HL-60/S4 treated with retinoic acid at 250 ng/mL for 4 days and 3 days (cell line): ENCODE results near the gene POLH.

Experiments used
- in situ Hi-C: fragments of 300-500 bp; cut with MboI; formaldehyde crosslinking; loops from 2 replicates; pipeline ENCODE4 v1.7.0; 2022; ENCODE audit warnings: low sequenced_read_pairs

Gene POLH

GRCh38 chr6:43604174-43604573 lies 28.2 kb downstream of the POLH start:
- in situ Hi-C loops, result no loop called here

- in situ Hi-C loops, result no loop called here
These were observed 30.0 kb downstream of the POLH start for GRCh38 chr6:43606019-43606418.

- in situ Hi-C loops, result no loop called here
These were observed 32.4 kb downstream of the POLH start for GRCh38 chr6:43608310-43608763.

DNA sequence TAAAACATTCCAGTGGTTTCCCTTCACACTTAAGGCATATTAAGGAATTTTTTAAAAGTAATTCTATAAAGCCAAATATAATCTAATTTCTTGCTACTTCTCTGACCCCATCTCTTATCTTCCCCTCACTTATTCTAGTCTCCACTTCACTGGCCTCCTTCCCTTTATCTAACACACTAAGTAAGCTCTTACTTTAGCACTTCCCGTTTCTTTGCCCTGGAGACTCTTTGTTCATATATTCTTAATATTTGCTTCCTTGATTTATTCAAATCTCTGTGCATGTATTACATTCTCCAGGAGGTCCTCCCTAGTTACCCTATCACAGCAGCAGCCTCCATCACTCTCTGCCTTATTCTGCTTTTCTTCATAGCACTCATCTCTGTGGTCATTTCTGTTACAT lies 32.8 kb downstream of the POLH start:
- in situ Hi-C loops, result no loop called here

GRCh38 chr6:43609402-43609801 lies 33.4 kb downstream of the POLH start:
- in situ Hi-C loops, result no loop called here

DNA sequence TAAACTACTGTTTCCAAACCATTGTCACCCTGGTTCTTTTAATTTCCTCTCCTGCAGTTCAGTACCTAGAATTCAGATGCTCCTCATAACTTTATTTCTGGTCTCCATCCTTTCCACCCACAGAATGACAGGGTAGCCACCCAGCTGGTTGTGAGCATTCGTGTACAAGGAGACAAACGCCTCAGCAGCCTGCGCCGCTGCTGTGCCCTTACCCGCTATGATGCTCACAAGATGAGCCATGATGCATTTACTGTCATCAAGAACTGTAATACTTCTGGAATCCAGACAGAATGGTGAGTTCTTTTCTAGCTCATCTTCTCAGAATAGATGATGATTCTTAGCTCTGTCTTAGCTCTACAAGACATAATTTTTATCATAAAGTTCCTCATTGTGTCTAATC lies 34.4 kb downstream of the POLH start:
- in situ Hi-C loops, result no loop called here

DNA sequence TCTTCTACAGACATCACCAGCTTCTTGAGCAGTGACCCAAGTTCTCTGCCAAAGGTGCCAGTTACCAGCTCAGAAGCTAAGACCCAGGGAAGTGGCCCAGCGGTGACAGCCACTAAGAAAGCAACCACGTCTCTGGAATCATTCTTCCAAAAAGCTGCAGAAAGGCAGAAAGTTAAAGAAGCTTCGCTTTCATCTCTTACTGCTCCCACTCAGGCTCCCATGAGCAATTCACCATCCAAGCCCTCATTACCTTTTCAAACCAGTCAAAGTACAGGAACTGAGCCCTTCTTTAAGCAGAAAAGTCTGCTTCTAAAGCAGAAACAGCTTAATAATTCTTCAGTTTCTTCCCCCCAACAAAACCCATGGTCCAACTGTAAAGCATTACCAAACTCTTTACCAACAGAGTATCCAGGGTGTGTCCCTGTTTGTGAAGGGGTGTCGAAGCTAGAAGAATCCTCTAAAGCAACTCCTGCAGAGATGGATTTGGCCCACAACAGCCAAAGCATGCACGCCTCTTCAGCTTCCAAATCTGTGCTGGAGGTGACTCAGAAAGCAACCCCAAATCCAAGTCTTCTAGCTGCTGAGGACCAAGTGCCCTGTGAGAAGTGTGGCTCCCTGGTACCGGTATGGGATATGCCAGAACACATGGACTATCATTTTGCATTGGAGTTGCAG lies 37.9 kb downstream of the POLH start:
- in situ Hi-C loops, result no loop called here

DNA sequence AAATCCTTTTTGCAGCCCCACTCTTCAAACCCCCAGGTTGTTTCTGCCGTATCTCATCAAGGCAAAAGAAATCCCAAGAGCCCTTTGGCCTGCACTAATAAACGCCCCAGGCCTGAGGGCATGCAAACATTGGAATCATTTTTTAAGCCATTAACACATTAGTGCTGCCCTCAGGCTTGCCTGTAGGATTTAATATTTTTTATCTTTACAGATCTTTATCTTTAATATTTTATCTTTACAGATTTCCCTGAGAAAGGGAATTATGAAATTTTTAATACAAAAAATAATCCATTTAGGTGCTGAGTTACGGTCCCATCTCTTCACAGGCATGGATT lies 38.4 kb downstream of the POLH start:
- in situ Hi-C loops, result no loop called here

DNA sequence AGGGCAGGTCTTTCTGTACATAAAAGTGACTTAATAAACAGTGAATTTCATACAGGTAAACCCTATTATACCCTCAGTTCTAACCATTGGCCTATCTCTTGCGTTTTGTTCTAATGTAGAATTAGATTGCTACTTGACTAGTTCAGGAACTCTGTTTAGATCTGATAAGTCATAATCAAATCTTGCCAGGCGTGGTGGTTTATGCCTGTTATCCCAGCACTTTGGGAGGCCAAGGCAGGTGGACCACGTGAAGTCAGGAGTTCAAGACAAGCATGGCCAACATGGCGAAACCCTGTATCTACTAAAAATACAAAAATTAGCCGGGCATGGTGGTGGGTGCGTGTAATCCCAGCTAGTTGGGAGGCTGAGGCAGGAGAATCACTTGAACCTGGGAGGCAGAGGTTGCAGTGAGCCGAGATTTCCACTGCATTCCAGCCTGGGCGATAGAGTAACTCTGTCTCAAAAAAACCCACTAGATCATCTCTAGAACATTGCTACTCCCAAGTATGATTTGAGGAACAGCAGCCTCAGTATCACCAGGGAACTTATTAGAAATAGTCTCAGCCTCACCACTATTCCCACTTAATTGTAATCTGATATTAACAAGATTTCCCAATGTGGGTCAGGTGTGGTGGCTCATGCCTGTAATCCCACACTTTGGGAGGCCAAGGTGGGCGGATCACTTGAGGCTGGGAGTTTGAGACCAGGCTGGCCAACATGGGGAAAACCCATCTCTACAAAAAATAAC lies 40.9 kb downstream of the POLH start:
- in situ Hi-C loops, result no loop called here

GRCh38 chr6:43621078-43621835 lies 45.3 kb downstream of the POLH start:
- in situ Hi-C loops, result no loop called here

GRCh38 chr6:43621836-43622180 lies 45.8 kb downstream of the POLH start:
- in situ Hi-C loops, result no loop called here

DNA sequence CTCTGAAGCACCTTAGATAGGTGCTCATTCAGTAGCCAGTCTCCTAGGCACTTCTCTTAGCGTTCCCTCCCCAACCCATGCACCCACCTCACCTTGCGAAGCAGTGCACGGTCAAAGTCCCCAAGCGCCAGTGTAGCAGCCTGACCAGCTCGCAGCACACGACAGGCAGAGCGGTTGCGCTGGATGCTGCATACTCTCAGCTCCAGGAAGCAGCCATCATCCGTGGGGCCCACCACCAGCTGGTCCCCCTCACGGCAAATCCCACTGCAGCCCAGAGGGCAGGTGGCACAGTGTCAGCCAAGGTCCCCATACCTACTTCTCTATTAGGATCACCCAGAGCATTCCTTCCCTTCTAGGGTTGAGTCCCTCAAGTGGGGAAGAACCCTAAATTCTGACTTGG lies 46.6 kb downstream of the POLH start:
- in situ Hi-C loops, result no loop called here

DNA sequence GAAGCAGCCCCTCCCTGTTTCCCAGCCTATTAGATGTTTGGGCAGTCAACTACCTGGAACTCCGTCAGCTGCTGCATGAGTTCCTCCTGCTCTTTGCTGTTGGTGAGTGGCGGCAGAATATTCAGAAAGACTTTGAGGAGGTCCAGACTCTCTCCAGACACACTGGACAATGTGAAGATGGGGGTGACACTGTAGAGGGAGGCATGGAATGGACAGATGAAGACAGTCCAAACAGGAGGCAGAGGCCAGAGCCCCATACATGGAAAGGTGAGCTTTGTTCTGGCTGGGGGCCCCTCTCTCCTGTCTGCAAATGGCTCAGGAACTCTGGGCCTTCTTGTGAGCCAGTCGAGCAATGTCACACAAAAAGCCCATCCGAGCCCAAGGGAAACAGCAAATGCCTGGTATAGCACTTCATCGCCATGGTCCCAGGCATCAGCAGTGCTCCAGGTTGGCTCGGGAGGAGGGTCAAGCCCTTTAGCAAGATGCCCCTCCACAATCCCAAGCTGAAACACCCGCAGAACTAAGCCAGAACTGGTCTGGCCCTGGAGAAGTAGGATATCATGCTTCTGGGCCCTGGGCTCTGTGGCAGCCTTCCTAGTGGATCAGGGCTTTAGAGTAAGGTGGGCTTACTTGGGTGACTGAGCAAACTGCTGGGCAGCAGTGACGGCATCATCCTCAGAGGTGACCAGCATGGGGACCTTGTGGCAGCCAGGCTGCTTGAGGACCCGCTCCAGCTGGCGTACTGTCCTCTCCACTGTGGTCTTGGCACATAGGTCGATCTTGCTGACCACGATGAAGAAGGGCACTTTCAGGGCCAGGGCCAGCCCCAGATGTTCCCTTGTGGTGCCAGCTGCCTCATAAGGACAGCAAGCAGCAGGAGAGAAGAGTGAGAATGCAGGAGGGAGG lies 48.1 kb downstream of the POLH start:
- in situ Hi-C loops, result no loop called here

DNA sequence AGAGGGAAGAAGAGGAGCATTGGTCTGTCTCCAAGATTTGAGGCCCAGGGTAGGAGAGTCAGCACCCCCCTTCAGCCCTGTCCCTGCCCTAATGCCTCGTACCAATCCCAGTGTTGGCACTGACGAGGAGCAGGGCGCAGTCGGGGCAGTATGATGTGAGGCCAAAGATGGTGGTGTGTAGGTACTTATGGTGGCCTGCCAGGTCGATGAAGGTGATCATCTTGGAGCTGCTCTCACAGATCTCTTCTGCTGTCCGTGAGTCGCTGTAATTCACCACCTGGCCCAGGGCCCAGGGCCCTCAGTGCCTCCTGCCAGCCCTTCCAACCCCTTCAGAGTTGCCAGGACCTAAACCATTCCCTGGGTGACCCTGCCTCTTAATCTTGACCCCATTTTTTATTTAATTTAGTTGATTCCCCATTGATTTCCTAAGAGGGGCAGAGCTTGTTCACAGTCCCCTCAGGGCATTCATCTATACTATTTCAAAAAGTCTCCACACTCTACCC lies 48.9 kb downstream of the POLH start:
- in situ Hi-C loops, result no loop called here

- in situ Hi-C loops, result no loop called here
These were observed 49.5 kb downstream of the POLH start for GRCh38 chr6:43625393-43625992.

- in situ Hi-C loops, result no loop called here
These were observed 51.2 kb downstream of the POLH start for GRCh38 chr6:43627008-43627825.

DNA sequence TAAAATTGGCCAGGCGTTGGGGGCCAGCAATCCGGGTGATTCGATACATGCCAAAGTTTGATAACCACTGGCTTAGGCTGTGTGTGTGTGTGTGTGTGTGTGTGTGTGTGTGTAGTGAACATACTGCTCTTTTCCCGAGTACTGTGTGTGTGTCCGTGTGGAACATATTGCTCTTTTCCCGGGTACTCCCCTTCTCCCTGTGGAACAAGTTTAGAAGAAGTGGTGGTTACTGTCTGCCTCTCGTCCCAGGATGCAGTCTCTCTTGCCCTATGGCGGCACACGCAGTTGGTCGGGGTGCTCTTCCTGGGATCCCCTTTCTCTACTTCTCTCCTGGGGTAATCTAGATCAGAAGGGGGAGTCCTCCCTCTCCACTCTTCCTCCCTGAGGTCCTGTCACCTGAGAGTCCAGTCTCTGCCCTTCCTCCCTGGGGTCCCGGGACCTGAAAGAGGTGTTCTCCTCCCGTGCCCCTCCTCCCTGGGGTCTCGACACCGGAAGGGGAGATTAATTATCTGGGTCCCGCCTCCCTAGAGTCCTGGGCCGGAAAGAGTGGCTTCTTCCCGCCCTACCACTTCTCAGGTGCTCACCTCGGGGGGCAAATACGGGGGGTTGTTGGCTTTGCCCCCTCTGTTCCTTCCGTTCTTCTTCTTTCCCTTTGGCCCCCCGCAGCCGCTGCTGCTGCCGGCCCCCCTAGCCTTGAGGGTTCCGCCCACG lies 52.6 kb downstream of the POLH start:
- in situ Hi-C loops, result no loop called here

GRCh38 chr6:43629104-43629504 lies 53.1 kb downstream of the POLH start, which contains the start of gene GTPBP2:
TSS of gene GTPBP2 (minus strand) at chr6:43629264. CDS start at chr6:43629162, 102 bp downstream.
- in situ Hi-C loops, result no loop called here
